Omental fat pad (tissue), 4 donors: ENCODE data around the gene CBLN3. TPM values are rescaled to one million over a fixed set of nuclear protein-coding genes. Genes with fewer than 3 reads are reported as not detected.

Experiments used
- ATAC-seq: fragments of 150-250 bp; one replicate; pipeline ENCODE4 v1.9.1; 2016; ENCODE audit warnings: mild to moderate bottlenecking, moderate library complexity; ENCODE audit not compliant: low FRiP score
- DNase-seq: peaks from one replicate; pipeline ENCODE4 v3.0.0-alpha.2; 2019; ENCODE audit warnings: low spot score
- total RNA-seq, 4 donors: library from RNA; depleted of rRNA; stranded (reverse); fragments of >200 nt; gene quantifications; one replicate each; pipeline ENCODE4 v1.1.0, GENCODE V29; 2016
- TF ChIP-seq, protein P1 (sequence below), 3 donors: fragments of 450-650 bp; IDR thresholded peaks; one replicate each; pipeline ENCODE4 v1.5.1; 2016 to 2017; ENCODE audit warnings: antibody characterized with exemption in 3 of 3, mild to moderate bottlenecking in 3 of 3, moderate library complexity in 2 of 3

The CBLN3 gene
- total RNA-seq, 4 donors from 2014 or later = 1.2 to 4.4 (median 2.8) TPM

- ATAC-seq = no peak
- TF ChIP-seq, protein P1, sequence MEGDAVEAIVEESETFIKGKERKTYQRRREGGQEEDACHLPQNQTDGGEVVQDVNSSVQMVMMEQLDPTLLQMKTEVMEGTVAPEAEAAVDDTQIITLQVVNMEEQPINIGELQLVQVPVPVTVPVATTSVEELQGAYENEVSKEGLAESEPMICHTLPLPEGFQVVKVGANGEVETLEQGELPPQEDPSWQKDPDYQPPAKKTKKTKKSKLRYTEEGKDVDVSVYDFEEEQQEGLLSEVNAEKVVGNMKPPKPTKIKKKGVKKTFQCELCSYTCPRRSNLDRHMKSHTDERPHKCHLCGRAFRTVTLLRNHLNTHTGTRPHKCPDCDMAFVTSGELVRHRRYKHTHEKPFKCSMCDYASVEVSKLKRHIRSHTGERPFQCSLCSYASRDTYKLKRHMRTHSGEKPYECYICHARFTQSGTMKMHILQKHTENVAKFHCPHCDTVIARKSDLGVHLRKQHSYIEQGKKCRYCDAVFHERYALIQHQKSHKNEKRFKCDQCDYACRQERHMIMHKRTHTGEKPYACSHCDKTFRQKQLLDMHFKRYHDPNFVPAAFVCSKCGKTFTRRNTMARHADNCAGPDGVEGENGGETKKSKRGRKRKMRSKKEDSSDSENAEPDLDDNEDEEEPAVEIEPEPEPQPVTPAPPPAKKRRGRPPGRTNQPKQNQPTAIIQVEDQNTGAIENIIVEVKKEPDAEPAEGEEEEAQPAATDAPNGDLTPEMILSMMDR (IDR thresholded peaks at IDR 0.05) = no peak
- DNase-seq = no peak
Measured at GRCh38 chr14:24399999-24400718, 29.3 kb downstream of the CBLN3 start.

- DNase-seq (no peak), ATAC-seq (no peak)
- TF ChIP-seq, protein P1 (IDR thresholded peaks at IDR 0.05) = no peak
Measured at GRCh38 chr14:24399447-24399822, 30.0 kb downstream of the CBLN3 start.

DNA sequence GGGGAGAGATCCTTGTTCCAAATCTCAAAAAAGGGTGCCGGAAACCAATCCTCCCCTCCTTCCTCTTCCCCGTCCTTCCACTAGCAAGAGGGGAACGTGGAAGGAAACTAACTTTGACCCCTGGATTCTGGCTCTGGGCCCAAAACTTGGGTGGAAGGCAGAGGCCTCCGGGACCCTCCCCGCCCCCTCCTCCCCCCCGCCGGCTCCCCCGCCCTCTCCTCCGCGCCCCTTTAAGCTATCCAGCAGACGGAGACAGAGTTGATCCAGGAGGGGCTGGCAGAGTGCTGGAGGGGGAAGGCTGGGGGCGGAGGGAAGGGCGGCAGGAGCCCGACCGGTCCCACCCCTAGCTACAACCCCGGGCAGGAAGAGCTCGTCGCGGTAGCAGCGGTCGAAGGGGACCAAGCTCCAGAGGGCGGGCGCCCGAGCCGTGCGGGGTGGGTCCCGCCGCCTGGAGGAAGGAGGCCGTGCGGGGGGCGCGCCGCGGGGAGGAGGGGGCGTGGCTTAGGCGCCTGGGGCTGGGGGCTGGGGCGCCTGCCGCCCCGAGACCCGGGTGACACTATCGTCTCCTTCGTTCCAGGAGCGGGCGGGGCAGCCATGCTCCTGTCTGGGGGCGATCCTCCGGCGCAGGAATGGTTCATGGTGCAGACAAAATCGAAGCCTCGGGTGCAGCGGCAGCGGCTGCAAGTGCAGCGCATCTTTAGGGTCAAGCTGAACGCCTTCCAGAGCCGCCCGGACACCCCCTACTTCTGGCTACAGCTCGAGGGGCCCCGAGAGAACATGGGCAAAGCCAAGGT, 30.6 kb downstream of the CBLN3 start, which contains the start of gene NYNRIN:
NYNRIN (plus strand) TSS at position 351 of the 794 bp plus-strand sequence; CDS start at position 595, 244 bp downstream.
- TF ChIP-seq, protein P1 (IDR thresholded peaks at IDR 0.05) = no peak
- DNase-seq = no peak
- peak; percentile 83 for ATAC-seq

DNA sequence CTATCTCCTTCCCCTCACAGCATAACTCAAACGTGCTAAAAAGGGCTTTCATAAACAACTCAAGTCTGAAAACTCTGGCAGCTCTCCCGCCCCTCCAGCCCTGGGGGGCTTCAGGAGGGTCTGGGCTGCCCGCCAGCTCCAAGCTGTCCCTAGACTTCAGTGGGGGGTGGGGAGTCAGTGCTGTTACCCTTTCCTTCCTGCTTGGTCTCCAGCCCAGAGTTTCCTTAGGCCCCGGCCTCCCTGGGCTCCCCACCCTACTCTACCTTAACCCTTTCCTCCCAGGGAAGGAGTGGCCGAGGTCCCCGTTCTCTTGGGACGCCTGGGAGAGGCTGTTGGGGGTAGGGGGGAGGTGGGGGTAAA, 31.2 kb downstream of the CBLN3 start:
- DNase-seq = no peak
- no peak for ATAC-seq

DNA sequence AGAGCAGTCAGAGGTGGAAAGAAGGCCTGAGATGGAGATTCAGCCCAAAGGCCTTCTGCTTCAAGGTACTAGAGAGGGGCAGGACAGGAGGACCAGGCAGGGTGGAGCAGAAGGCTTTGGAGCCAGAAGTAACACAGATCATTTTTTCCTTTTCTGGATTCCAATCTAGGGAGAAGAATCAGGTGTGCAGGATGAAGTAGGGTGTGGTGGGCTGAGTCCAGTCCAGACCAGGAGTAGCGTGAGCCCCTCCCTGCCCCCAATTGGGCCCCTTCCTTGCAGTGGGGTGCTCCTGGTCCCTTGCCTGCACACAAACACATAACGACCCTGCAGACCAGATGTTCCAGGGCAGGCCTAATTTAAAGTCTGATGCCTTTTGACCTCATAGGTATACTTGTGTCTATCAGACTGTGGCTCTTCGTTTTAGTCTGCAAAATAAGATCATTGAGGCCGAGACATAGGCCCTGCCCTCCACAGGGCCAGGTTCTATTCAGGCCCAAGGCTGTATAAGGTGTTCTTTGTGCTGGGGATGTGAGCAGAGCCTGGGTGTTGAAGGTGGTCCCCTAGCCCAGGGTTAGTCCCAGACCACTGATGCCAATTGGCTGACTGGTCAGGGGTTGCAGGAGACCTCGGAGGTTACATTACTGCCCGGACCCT, 31.7 kb downstream of the CBLN3 start:
- TF ChIP-seq, protein P1 (IDR thresholded peaks at IDR 0.05) = no peak
- DNase-seq = no peak
- ATAC-seq = no peak

More for the DNA sequence above, 31.2 kb downstream of the CBLN3 start:
- TF ChIP-seq, protein P1 (IDR thresholded peaks at IDR 0.05) = no peak

DNA sequence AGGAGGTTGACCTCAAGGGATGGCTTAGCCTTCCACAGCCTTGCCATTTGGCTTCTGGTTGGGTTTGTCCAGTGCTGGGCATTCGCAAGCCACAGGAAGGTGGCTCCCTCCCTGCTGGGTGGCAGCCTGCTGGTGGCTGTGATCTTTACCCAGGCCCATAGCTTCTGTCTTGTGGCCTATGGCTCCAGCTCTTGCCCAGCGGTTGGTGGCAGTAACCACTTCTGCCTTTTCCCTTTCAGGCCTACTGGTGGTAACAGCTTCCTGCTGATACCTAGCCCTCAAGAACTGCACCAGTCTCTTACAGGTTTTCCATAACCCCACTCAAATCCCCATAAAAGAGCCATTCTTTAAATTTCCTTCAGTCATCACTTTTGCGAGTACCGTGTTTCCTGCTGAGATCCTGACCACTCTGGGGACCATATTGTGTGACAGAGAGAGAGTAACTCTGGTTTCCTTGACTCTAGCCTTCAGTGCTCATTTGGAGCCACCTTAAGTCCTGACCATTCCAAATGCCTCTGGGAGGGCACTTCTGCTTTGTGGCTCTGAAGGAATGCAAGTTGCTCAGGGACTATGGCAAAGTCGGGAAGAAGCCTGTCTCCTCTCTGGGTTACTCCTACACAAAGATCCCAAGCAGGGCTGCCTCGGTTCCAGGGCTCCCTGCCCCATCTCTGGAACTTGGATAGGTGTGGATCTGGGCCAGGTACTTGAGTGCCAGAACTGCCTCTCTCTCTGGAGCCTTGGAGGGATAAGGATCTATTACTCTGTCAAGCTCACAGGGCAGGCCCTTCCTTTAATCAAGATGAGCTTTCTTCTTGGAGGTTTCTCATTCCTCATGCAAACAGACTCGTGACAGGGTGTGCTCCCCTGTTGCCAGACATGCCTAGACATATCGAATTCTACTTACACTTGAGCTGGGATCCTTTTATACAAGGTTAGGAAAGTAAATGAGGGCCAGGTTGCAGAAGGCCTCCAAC, 33.6 kb downstream of the CBLN3 start:
- DNase-seq = no peak
- ATAC-seq = no peak
- TF ChIP-seq, protein P1 (IDR thresholded peaks at IDR 0.05) = no peak
